MM.1S (cell line): ENCODE measurements around the gene TUBB2B.

Source experiments
- DNase-seq: peaks from one replicate; pipeline ENCODE4 v3.0.0-alpha.2; 2015
- H2AFZ ChIP-seq: fragments of 300-600 bp; sonication (generic); 2 replicates; pipeline ENCODE4 v1.6.0; 2016; ENCODE audit warnings: antibody characterized with exemption, low read length
- H3F3A ChIP-seq: fragments of 300-600 bp; sonication (generic); 2 replicates; pipeline ENCODE4 v1.6.1; 2016; ENCODE audit warnings: mild to moderate bottlenecking, antibody characterized with exemption, low read length, moderate library complexity, mixed read lengths; ENCODE audit not compliant: insufficient read depth
- H3K27ac ChIP-seq: fragments of 300-600 bp; sonication (generic); 2 replicates; pipeline ENCODE4 v1.5.1; 2016; ENCODE audit warnings: mild to moderate bottlenecking, low read length
- H3K27me3 ChIP-seq: fragments of 300-600 bp; sonication (generic); replicated peaks from 2 replicates; pipeline ENCODE4 v1.6.0; 2016; ENCODE audit warnings: low read length; ENCODE audit not compliant: insufficient read depth
- H3K36me3 ChIP-seq: fragments of 300-600 bp; sonication (generic); replicated peaks from 2 replicates; pipeline ENCODE4 v1.6.1; 2016; ENCODE audit warnings: mild to moderate bottlenecking, low read length, mixed read lengths; ENCODE audit not compliant: insufficient read depth
- H3K4me1 ChIP-seq: fragments of 300-600 bp; sonication (generic); 2 replicates; pipeline ENCODE4 v1.6.1; 2016; ENCODE audit warnings: low read length, mixed read lengths
- H3K4me2 ChIP-seq: fragments of 300-600 bp; sonication (generic); 2 replicates; pipeline ENCODE4 v1.6.0; 2016; ENCODE audit warnings: low read depth, low read length
- H3K4me3 ChIP-seq: fragments of 300-600 bp; sonication (generic); 2 replicates; pipeline ENCODE4 v1.5.1; 2016; ENCODE audit warnings: low read length, mixed read lengths
- H3K79me2 ChIP-seq: fragments of 300-600 bp; sonication (generic); 2 replicates; pipeline ENCODE4 v1.6.1; 2016; ENCODE audit warnings: mixed run types, low read length, mixed read lengths
- H3K9ac ChIP-seq: fragments of 300-600 bp; sonication (generic); 2 replicates; pipeline ENCODE4 v1.6.1; 2016; ENCODE audit warnings: low read length, mixed read lengths
- H3K9me2 ChIP-seq: fragments of 300-600 bp; sonication (generic); replicated peaks from 2 replicates; pipeline ENCODE4 v1.6.1; 2016; ENCODE audit warnings: mild to moderate bottlenecking, low read length, mixed read lengths; ENCODE audit not compliant: insufficient read depth
- H3K9me3 ChIP-seq: fragments of 300-600 bp; sonication (generic); replicated peaks from 2 replicates; pipeline ENCODE4 v1.6.1; 2016; ENCODE audit warnings: mild to moderate bottlenecking, low read length, mixed read lengths; ENCODE audit not compliant: insufficient read depth
- H4K20me1 ChIP-seq: fragments of 300-600 bp; sonication (generic); 2 replicates; pipeline ENCODE4 v1.6.1; 2016; ENCODE audit warnings: mild to moderate bottlenecking, low read length, moderate library complexity, mixed read lengths; ENCODE audit not compliant: insufficient read depth
- CTCF ChIP-seq: fragments of 300-600 bp; sonication (generic); IDR thresholded peaks from 2 replicates; pipeline ENCODE4 v1.5.1; 2016; ENCODE audit warnings: antibody characterized with exemption, low read length, mixed read lengths
- EZH2 ChIP-seq: fragments of 300-600 bp; sonication (generic); optimal IDR thresholded peaks from 2 replicates; pipeline ENCODE3; 2017; ENCODE audit warnings: low read depth, mild to moderate bottlenecking, antibody characterized with exemption, low read length, mixed read lengths
- EZH2phosphoT487 ChIP-seq: fragments of 300-600 bp; sonication (generic); IDR thresholded peaks from 2 replicates; pipeline ENCODE4 v1.6.1; 2018; ENCODE audit warnings: antibody characterized with exemption, low read length

Gene TUBB2B

DNA sequence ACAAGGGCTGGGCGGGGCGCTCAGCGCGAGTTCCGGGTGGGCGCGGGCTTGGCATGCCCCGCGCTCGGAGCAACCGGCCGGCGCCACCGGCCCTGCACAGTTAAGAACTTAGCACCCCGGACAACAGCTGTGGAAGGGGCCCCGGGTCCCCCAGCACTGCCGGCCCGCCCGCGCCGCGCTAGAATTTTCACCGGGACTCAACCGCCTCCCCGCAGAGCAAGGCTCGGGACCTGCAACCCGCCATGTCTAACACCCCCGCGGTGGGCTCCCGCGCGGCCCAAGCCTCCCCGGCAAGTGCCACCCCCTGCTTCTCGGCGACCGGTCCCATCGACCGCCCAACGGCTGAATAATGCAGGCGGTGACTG lies 26.1 kb upstream of the TUBB2B start:
- Histone ChIP-seq H3K27ac (no peak overlapping the region), H3K4me2 (no peak overlapping the region), H3K4me3 (no peak overlapping the region), H3K27me3 (peaks cover 6% of the 10 kb centered on the region; the same call in 1 of the 2 replicates), H3K9ac (no peak overlapping the region), H4K20me1 (no peaks in the 10 kb centered on the region), H3K4me1 (0 out of 2 replicates have a peak, but pooled peaks cover 3% of the 10 kb centered on the region), H2AFZ (no peak overlapping the region), H3F3A (no peaks in the 10 kb centered on the region), H3K79me2 (no peaks in the 10 kb centered on the region), H3K9me3 (no peaks in the 10 kb centered on the region), H3K9me2 (no peaks in the 10 kb centered on the region), H3K36me3 (no peaks in the 10 kb centered on the region)
- TF ChIP-seq EZH2phosphoT487 (no peak), CTCF (no peak), EZH2 (no peak)
- DNase-seq, result no peak

DNA sequence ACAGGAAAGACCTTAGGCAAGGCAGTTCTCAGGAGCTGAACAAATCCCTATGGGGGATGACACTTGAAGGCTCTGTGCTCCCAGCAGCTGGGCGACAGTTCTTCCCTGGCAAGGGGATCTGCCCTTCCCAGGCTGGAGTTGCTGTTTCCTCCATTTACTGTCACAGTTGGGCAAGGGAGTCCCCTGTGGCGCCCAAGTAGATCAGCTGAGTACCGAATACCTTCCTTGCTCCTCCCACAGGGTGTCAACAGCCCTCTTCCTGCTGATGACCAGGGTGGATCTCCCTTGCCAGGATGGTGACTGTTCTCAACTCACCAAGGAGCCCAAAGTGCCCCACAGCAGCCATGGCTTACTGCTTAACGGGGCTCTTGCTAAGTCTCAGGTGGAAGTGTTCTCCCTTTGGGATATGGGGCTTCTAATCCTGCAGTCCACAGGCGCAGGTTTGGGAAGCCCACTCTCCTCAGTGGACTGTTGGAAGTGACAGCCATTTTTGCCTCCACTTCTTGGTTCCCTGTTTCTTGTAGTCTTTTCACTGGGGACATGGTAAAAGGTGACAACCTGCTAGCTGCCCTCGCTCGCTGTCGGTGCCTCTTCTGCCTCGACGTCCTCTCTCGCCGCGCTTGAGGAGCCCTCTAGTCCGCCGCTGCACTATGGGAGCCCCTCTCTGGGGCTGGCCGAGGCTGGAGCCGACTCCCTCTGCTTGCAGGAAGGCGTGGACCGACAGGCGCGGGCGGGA lies 25.6 kb upstream of the TUBB2B start:
- H4K20me1 ChIP-seq, result no peaks in the 10 kb centered on the region
- no peaks in the 10 kb centered on the region for H3K9me2 ChIP-seq
- no peaks in the 10 kb centered on the region for H3F3A ChIP-seq
- H2AFZ ChIP-seq, result no peak overlapping the region
- no peaks in the 10 kb centered on the region for H3K79me2 ChIP-seq
- no peak for DNase-seq
- peaks cover 6% of the 10 kb centered on the region; the same call in 1 of the 2 replicates for H3K27me3 ChIP-seq
- no peak overlapping the region for H3K4me2 ChIP-seq
- TF ChIP-seq EZH2phosphoT487, result no peak
- no peak for TF ChIP-seq CTCF
- no peak overlapping the region for H3K27ac ChIP-seq
- no peak overlapping the region for H3K9ac ChIP-seq
- no peaks in the 10 kb centered on the region for H3K36me3 ChIP-seq
- no peak overlapping the region for H3K4me3 ChIP-seq
- H3K4me1 ChIP-seq, result 0 out of 2 replicates have a peak, but pooled peaks cover 3% of the 10 kb centered on the region
- no peaks in the 10 kb centered on the region for H3K9me3 ChIP-seq

- 0 out of 2 replicates have a peak, but pooled peaks cover 3% of the 10 kb centered on the region for H3K4me1 ChIP-seq
- no peaks in the 10 kb centered on the region for H3K36me3 ChIP-seq
- H3K79me2 ChIP-seq, result no peaks in the 10 kb centered on the region
- H3K27me3 ChIP-seq, result 0 out of 2 replicates have a peak, but pooled peaks cover under 1% of the 10 kb centered on the region
- no peaks in the 10 kb centered on the region for H3K9me2 ChIP-seq
- H3K9me3 ChIP-seq, result no peaks in the 10 kb centered on the region
- H3K9ac ChIP-seq, result no peak overlapping the region
- no peaks in the 10 kb centered on the region for H4K20me1 ChIP-seq
- DNase-seq, result no peak
- no peak overlapping the region for H2AFZ ChIP-seq
- no peak overlapping the region for H3K27ac ChIP-seq
- H3F3A ChIP-seq, result no peaks in the 10 kb centered on the region
- H3K4me2 ChIP-seq, result no peak overlapping the region
- no peak for TF ChIP-seq EZH2
- TF ChIP-seq CTCF, result no peak
- no peak for TF ChIP-seq EZH2phosphoT487
- no peak overlapping the region for H3K4me3 ChIP-seq
These were observed 24.9 kb upstream of the TUBB2B start for GRCh38 chr6:3252369-3252768.
